ENCODE results near the gene PLGRKT.
A peak's percentile ranks its signal among the peaks of the same experiment; 100 is the strongest.

The PLGRKT gene

GRCh38 chr9:5437254-5438216 lies at the start of gene PLGRKT:
TSS of gene PLGRKT (minus strand) at chr9:5437925. CDS start at chr9:5431977, 5,948 bp downstream.
- TF ChIP-seq CTCF (IDR thresholded peaks at IDR 0.05; ENCODE audit: insufficient read depth, low read length, missing control alignments): no peak
- ChIA-PET POLR2A (interaction anchor here (0.8 to 1.8 kb wide), 5 partner anchors 13 to 544 kb away, joined by 3 to 7 read pairs (median 3); partner anchors contain the start of gene CD274), CTCF (interaction anchor here (0.9 to 9.1 kb wide), 8 partner anchors 13 to 252 kb away, joined by 3 to 90 read pairs (median 8); partner anchors contain the start of genes CD274 and INSL6)
- H3K4me3 ChIP-seq (ENCODE audit: low read depth, low read length): peak within 1 kb of the TSS; percentile 78
- no peak for DNase-seq (ENCODE audit: low read depth, low spot score)

- no peak overlapping the region for H3K4me3 ChIP-seq (ENCODE audit: low read depth, low read length)
- no peak for DNase-seq (ENCODE audit: low read depth, low spot score)
- POLR2A ChIA-PET: interaction anchor here (0.7 kb wide), 1 partner anchor 31 kb away, joined by 3 read pairs; no protein-coding TSS in a partner anchor
- TF ChIP-seq CTCF (IDR thresholded peaks at IDR 0.05; ENCODE audit: insufficient read depth, low read length, missing control alignments): no peak
- CTCF ChIA-PET: interaction anchor here (1.1 to 1.3 kb wide), 2 partner anchors 103 to 113 kb away, joined by 3 read pairs; no protein-coding TSS in a partner anchor
These were observed 49.3 kb upstream of the PLGRKT start for GRCh38 chr9:5486988-5487387.

DNA sequence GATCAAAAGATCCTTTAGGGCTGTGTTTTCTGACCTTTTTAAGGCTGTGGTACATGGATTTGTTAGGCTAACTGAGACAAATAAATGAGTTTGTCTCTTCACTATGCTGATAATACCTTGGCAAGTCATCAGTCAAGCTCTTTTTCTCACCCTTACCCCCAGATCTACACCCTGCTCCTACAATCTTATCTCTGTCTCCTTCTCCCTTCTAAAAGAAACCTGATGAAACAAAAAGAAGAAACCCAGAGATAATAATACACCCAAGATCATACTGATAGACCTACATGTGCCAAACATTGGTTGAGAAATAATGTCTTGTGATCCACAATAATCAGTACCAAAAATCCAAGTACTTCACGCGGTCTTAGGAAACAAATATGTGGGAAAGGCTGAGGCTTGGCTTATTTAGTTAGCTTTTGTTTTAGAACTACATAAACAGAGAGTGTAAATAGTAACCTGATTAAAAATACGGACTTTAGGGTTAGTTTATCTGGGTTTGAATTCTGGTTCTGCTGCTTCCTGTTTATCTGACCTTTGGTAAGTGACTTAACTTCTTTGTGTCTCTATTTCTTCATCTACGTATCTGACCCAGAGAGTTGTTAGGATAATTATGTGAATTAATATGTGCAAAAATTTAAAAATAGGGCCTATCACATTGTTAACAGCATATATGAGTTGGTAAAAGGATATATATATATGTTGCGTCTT lies 47.8 kb upstream of the PLGRKT start:
- no peak for TF ChIP-seq CTCF (IDR thresholded peaks at IDR 0.05; ENCODE audit: insufficient read depth, low read length, missing control alignments)
- no peak for DNase-seq (ENCODE audit: low read depth, low spot score)
- CTCF ChIA-PET: no interaction called here
- H3K4me3 ChIP-seq (ENCODE audit: low read depth, low read length): no peak overlapping the region
- POLR2A ChIA-PET: no interaction called here

GRCh38 chr9:5483306-5483705 lies 45.6 kb upstream of the PLGRKT start:
- TF ChIP-seq CTCF (IDR thresholded peaks at IDR 0.05; ENCODE audit: insufficient read depth, low read length, missing control alignments): no peak
- ChIA-PET POLR2A (no interaction called here), CTCF (interaction anchor here (0.6 kb wide), 1 partner anchor 19 kb away, joined by 3 read pairs; no protein-coding TSS in a partner anchor)
- no peak for DNase-seq (ENCODE audit: low read depth, low spot score)
- no peak overlapping the region for H3K4me3 ChIP-seq (ENCODE audit: low read depth, low read length)

DNA sequence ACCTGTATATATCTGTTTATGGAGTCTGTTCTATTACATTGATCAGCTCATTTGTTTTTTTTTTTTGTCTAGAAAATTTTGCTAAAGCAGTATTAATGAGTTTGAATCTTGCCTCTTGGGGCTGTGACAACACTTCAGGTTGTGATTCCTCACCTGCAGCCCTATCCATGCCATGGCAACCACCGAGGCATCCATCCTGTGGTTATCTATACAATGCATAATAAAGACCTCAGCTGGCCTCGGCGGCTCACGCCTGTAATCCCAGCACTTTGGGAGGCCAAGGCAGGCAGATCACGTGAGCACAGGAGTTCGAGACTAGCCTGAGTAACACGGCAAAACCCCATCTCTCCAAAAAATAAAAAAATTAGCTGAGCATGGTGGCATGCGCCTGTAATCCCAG lies 44.5 kb upstream of the PLGRKT start:
- ChIA-PET CTCF (no interaction called here), POLR2A (no interaction called here)
- no peak overlapping the region for H3K4me3 ChIP-seq (ENCODE audit: low read depth, low read length)

More for the DNA sequence above, 44.5 kb upstream of the PLGRKT start:
- no peak for DNase-seq (ENCODE audit: low read depth, low spot score)
- no peak for TF ChIP-seq CTCF (IDR thresholded peaks at IDR 0.05; ENCODE audit: insufficient read depth, low read length, missing control alignments)

All from AG04449 (cell line).